Right renal cortex interstitium (tissue), 3 donors: Measurements from ENCODE around the gene CMYA5. TPM values are rescaled to one million over a fixed set of nuclear protein-coding genes. Genes with fewer than 3 reads are reported as not detected.

Experiments used
- polyA plus RNA-seq, 3 donors: library from polyadenylated mRNA; unstranded; fragments of 120-200 nt; gene quantifications; one replicate each; pipeline ENCODE4 v1.2.1, GENCODE V29; 2013; ENCODE audit not compliant: insufficient read length in 3 of 3

CMYA5 gene
- polyA plus RNA-seq, 3 donors, result 14.0 to 18.8 (median 17.0) TPM

Other genes with a start within 250 kb of the CMYA5 start
- gene HOMER1, start 175.7 kb upstream of the CMYA5 start, polyA plus RNA-seq, result 10 to 100 TPM; 23.4 to 28.2 (median 25.7) TPM
- gene TENT2, start 77.4 kb upstream of the CMYA5 start, polyA plus RNA-seq, result 10 to 100 TPM; 51.8 to 54.0 (median 53.0) TPM